GM21576 (cell line): ENCODE measurements around the gene PLCXD1.
"Not testable (repeated sequence)": the region's sequence is repeated elsewhere in the genome, so short reads cannot be mapped to it uniquely, and the experiment has no call there.

Source experiments
- ATAC-seq: cut with Tn5 transposase; IDR thresholded peaks from one replicate; pipeline ENCODE4 v1.9.1; 2021; ENCODE audit warnings: mild to moderate bottlenecking, moderate library complexity; ENCODE audit not compliant: unreplicated experiment

Gene PLCXD1

DNA sequence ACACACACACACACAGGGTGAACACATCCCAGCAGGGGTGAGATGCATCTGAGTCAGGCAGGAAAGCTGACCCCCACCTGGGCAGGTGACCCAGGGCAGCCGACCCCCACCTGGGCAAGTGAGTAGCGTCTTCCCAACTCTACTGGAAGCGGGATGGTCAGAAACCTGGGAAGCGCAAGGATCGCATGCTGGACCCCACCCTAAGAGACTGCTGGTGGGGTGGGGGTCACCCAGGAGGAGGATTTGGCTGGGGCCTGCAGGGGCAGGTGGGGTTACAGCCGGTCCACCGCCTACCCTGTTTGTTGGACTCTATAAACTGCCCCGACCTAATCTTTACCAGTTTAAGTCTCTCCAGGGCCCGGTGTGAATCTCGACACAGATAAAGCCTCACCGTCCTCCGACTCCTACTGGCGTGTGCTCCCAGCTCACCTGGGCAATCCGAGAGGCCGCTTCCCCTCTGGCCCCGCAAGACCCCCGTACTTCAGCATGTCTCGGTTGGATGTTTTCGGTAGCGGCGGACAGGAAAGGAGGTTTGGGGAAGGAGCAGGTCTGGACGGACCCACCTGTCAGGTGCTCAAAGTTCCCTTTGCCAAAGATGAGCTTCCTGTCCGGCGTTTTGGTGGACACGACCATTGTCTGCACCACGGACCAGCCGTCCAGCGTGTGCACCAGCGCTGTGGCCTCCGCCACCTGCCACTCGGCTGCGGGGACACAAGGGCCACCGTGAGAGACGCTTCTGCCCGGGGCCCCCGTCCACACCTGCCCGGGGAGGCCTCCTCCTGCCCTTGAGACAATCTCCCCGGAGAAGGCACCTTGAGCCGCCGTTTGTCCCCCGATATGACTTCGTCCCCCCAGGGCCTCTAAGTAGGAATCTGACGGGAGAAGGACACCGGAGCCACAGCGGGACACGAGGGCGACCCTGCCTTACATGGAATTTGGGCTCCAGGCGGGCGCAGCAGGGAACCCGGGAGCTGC lies 35.5 kb downstream of the PLCXD1 start:
- ATAC-seq: no peak

DNA sequence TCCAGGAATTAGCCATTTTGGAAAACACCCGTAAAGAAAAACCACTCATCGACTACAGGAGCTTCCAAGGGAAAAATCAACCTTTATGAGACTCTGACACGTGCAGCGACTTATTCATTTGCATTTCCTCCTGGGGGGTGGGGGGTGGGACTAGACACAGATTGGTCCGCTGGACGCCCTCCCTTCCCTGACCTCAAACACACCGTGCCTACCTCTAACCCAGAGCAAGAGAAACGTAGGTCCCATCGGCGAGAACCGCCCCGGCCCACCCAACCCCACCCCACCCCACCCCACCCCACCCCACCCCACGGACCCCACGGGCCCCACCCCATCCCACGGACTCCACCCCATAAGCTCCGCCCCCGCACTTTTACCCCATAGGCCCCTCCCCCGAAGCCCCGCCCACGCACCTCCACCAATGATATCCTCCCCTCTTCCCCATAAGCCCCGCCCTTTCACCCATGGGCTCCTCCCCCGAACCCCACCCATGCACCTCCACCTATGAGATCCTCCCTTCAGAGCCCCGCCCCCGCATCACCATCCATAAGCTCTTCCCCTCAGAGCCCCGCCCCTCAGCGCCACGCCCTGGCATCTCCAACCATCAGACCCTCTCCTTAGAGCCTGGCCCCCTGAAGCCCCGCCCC lies 36.4 kb downstream of the PLCXD1 start:
- no peak for ATAC-seq

DNA sequence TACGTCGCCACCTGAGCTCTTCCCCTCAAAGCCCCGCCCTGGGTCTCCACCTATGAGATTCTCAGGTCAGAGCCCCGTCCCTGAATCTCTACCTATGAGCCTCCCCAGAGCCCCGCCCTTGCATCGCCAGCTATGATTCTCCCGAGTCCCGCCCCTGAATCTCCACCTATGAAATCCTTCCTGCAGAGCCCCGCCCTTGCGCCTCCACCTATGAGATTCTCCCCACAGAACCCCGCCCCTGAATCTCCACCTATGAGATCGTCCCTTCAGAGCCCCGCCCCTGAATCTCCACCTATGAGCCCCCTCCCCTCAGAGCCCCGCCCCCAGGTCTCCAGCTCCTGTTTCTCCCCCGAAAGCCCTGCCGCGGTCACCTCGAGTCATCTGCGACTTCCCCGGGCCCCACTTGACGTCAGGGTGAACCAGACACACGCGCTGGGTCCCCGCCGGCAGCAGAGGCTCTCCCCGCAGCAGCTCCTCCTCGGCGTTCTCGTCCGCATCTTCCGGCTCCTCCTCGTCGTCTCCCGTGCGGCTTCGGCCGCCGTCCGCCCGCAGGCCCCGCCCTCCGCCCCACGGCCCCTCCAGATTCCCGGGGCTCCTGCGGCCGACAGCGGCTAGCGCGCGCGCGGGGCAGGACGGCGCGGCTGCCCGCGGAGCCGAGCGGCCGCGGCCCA lies 37.0 kb downstream of the PLCXD1 start:
- peak; percentile 60 for ATAC-seq

DNA sequence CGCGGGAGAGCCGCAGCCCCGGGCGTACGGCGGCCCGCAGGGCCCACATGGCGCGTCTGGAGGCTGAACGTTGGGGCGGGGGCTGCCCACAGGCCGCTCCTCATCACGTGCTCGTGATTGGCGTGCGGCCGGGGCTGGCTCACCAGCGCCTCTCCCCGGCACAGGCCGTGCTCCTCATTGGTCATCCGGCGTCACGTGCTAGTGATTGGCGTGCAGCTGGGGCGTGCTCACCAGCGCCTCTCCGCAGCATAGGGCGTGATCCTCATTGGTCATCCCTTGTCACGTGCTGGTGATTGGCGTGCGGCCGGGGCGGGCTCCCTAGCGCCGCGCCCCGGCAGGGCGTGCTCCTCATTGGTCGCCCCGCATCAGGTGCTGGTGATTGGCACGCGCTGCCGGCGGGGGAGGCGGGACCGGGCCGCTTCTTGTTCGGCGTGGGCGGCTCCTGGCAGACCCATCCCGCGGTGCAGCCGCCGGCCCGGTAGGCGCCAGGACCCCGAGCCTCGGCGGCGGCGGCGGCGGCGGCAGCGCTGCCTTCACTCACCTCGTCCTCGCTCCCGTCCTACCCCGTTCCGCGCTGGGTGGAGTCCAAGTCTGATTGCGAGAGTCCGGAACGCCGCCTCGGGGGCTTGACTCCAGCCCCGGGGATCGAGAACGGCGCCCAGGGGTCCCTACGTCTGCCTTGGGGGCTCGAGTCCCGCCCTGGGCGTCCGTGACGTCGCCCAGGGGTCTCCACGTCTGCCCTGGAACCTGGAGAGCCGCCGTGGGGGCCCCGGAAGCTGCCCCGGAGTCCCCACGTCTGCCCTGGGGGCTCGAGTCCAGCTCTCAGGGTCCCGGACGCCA lies 37.8 kb downstream of the PLCXD1 start, which contains the start of gene GTPBP6:
TSS of gene GTPBP6 (minus strand) at position 58 of the 840 bp plus-strand sequence. CDS start at position 49, 9 bp downstream.
- peak; percentile 77 for ATAC-seq

DNA sequence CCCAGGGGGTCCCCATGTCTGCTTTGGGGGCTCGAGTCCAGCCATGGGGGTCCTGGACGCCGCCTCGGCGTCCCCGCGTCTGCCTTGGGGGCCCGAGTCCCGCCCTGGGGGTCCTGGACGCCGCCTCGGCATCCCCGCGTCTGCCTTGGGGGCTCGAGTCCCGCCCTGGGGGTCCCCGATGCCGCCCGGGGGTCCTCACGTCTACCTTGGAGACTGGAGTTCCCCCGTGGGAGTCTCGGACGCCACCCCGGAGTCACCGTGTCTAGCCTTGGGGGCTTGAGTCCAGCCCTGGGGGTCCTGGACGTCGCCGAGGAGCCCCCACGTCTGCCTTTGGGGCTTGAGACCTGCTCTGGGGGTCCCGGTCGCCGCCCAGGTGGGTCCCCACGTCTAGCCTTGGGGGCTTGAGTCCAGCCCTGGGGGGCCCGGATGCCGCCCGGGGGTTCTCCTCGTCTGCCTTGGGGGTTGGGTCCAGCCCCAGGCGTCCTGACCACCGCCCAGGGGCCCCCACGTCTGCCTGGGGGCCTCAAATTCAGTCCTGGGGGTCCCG lies 38.5 kb downstream of the PLCXD1 start:
- no peak for ATAC-seq

DNA sequence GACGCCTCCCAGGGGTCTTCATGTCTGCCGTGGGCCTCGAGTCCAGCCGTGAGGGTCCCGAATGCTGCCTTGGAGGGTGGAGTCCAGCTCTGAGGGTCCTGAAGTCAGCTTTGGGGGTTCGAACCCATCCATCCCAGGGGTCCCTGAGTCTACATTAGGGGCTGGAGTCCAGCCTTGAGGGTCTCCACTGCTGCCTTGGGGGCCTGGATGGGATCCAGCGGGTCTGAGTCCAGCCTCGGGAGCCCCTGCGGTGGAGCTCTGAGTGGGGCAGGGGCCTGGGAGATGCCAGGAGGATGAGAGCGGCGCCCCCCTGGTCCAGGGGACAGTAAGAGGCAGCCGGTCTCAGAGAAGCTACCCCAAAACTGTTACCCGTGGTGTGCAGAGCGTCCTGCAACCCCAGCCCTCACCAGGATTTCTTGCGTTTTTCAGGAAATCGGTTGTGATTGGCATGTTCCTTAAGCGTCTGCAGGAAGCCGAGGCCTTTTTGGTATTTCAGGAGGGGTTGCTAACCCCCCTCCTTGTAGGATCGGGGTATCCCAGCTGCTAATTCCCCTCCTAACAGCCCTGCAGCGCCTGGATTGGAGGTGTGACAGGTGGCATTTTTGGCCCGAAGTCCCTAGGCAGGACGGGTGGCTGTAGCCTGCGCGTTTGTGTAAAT lies 39.1 kb downstream of the PLCXD1 start:
- no peak for ATAC-seq

DNA sequence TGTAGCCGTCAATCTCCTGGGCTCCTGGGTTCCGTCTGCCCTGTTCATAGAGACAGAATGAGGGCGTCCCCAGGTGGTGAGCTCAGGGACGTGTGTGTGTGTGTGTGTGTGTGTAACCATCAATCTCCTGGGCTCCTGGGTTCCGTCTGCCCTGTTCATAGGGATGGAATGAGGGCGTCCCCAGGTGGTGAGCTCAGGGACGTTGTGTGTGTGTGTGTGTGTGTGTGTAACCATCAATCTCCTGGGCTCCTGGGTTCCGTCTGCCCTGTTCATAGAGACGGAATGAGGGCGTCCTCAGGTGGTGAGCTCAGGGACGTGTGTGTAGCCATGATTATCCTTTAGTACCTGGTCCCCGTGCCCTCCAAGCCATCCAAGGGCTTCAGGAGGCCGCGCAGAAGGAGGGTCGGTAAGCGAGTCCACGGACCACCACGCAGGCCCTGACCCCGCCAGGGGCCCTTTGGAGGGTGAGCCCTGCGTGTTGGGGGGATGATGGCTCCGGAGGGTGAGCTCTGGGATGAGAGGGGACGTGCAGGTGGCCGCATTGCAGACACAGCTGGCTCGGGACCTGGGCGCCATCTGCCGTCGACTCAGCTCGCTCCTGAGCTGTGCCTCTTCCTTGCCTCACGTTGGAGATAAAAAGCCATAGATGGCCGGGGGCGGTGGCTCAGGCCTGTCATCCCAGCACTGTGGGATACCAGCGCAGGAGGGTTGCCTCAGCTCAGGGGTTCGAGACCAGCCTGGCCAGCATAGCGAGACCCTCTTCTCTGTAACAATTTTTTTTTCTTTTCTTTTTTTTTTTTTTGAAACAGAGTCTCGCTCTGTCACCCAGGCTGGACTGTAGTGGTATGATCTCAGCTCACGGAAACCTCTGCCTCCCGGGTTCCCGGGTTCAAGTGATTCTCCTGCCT lies 42.8 kb downstream of the PLCXD1 start:
- peak; percentile 32 for ATAC-seq

DNA sequence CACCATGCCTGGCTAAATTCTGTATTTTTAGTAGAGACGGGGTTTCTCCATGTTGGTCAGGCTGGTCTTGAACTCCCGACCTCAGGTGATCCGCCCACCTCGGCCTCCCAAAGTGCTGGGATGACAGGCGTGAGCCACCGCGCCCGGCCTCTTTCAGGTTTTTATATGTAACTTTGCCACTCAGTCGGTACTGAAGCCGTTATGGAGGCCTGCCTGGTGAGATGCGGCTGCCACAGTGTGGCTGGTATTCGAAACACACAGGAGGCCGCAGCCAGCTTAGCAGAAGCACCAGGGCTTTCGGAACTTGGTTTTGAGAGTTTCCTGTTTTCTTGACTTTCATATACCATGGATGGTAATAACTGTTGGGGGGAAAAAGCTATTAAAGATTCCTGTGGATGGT lies 43.5 kb downstream of the PLCXD1 start:
- ATAC-seq: not testable (repeated sequence)

DNA sequence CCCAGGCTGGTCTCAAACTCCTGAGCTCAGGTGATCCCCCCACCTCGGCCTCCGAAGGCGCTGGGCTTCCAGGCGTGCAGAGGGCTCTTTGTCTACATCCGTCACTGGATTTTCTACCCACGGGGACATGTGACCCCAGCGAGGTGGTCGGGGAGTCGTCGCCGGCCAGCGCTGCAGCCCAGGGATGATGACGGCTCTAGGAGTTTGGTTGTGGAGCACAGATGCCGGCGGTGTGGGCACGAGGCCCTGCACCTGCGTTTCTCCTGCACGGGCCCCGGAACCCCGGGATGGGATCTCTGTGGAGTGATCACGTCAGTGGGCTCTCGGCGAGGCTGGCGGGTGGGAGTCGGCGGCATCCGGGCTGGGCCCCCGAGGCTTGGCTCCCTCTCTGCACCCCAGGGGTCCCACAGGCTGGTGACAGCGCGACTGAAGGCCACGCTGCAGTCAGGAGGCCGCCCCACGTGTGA lies 46.5 kb downstream of the PLCXD1 start:
- ATAC-seq: no peak

DNA sequence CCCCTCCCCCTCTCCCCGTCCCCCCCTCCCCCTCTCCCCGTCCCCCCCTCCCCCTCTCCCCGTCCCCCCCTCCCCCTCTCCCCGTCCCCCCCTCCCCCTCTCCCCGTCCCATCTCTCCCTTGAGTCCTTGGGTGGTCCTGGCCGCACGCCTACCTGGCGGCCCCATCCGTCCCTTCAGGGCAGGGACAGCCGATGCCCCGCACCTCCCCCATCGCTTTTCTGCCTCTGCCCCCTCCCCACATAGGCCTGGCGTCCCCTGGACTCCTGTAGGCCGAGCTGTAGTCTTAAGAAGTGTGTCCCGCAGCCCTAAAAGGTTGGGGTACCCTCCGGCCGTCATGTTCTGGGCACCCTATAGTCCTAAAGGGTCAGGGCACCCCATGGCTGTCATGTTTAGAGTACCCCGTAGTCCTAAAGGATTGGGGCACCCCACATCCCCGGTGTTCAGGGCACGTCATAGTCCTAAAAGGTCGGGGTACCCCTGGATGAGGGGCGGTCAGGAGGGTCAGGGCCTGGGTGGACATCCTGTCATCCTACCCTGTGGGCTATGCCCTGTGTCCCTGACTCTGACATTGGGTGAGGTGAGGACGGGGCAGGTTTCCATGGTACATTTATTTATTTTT lies 48.2 kb downstream of the PLCXD1 start:
- no peak for ATAC-seq

DNA sequence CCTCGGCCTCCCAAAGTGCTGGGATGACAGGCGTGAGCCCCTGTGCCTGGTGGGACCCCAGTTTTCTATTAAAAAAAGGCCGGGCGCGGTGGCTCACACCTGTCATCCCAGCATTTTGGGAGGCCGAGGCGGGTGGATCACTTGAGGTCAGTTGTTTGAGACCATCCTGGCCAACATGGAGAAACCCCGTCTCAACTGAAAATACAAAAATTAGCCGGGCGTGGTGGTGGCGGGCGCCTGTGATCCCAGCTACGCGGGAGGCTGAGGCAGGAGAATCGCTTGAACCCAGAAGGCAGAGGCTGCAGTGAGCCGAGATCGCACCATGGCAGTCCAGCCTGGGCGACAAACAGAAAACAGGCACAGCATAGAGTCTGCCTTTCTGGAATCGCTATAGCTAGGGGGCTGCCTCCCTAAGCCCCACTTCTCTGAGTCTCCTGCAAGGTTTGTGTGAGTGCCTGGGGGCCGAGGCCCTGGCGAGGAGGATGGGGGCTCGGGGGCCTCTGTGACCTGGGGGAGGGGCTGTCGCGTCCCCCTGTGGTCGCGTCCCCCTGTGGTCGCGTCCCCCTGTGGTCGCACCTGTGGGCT lies 49.1 kb downstream of the PLCXD1 start:
- ATAC-seq: not testable (repeated sequence)

DNA sequence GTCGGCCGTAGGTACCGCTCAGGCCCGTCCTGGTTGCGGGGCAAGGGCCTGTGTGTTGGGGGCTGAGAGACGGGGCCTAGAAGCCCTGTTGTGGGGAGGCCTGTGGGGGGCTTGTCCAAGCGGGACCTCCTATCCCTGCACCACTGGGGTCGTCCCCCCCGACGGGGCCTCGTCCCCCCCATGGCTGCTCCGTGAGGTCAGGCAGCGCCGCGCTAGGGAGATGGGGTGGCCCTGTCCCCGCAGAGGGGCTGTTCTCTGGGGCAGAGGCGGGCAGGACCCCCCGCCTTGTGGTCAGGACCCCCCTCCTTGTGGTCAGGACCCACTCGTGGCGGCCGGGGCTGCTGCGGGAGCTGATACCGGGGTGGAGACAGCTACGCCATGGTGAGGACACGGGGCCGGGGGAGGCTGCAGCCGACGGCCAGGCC lies 49.6 kb downstream of the PLCXD1 start:
- ATAC-seq: no peak

DNA sequence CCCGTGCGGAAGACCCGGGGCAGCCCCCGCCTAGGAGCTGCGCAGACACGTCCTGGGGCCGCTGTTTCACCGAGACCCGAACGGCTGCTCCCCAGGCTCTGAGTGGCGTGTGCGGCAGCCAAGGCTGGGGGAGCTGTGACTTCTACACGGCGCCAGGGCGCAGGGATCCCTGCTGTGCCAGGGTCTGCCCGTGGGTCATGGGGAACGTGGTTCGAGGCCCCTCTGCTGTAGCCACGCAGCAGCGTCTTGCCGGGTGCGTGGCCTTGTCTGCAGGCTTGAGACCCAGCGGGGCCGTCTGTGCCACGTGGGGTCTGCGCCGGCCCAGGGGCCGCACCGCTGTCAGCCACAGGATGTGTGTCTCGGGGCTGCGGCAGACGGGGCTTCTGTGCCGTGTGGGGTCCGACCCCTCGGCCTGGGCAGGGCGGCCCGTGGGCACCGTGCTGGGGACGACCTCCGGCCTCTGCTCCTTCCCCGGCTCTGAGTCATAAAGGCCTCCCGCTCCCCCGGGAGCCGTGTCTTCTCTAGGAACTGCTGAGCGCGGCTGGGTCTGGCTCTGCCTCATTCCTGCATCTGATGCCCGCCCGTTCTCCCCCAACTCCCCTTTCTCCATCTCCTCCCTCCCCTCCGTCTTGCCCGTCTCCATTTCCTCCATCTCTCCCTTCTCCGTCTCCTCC lies 50.1 kb downstream of the PLCXD1 start:
- no peak for ATAC-seq

DNA sequence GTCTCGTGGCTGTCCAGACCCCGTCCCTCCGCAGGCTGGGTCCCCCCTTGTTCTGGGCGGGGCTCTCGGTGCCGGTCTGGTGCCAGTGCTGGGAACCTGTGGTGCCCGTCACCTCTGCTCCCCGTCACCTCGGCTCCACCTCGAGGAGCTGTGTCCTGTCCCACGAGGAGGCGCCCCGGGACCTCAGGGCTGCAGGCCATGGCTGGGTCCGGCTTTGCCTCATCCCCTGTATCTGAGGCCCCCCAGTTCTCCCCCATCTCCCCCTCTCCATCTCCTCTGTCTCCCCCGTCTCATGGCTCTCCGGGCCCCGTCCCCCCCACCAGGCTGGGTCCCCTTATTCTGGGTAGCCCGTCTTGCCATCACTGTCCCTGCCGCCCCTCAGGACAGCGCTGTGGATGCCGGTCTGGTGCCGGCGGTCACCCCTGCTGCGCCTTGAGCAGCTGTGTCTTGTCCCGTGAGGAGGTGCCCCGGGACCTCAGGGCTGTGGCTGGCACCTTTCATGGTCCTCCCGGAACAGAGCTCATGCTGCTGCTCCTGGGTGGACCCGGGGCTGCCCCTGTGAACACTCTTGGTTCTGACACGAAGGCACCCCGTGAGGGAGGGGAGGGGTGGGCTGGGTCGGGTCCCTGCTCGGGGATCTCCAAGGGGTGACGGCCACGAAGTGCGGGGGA lies 50.8 kb downstream of the PLCXD1 start:
- no peak for ATAC-seq

DNA sequence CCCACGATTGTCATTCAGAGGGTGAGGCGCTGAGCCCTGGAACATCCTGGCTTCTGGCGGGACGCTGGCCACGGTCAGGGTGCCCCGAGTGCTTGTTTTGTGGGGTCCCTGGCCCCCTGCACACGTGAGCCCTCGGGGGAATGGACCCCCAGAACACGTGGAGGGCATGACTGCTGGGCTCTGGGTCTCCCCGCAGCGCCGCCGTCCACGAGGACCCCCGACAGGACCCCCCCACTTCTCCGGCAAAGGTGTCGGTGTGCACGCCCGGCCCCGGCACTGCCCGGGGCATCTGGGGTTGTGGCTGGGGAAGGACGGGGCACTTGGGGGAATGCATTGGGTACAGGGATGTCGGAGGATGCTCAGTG lies 51.3 kb downstream of the PLCXD1 start:
- no peak for ATAC-seq

DNA sequence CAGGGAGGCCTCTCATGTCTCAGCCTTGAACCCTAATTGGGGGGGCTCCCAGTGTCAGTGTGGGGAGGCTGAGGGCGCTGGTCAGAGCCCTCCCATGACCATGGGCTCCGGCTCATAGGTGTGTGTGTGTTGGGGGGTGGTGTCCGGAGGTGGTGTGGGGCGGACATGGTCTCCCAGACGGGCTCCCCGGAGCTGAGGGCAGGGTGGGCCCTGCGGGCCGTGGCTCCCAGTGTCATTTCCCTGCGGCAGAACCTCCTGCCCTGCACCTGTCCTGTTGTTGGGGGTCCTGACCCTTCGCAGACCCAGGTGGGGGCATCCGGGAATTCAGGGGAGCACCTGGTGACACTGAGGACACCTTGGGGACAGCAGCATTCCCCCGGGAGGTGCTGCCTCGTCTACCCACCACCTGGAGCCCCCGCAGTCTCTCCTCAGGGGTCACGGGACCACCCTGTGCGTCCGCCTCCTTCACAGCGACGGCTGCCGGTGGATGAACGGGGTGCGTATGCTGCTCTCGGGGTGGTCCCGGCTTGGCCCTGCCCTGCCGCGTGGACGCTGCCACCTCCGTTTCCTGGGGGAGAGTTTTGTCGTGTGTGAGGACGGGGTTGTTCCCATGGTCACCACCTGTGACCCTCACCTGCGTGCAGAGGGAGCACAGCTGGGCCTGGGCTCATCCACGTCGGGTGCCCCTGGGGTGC lies 51.9 kb downstream of the PLCXD1 start:
- no peak for ATAC-seq
